Spleen (tissue), 7 donors: Measurements from ENCODE around the gene GABARAP.

Experiments used
- POLR2A ChIP-seq, 3 donors: fragments of 450-650 bp; IDR thresholded peaks; one replicate each; pipeline ENCODE4 v1.5.1; 2017; ENCODE audit warnings: antibody characterized with exemption in 3 of 3, mild to moderate bottlenecking in 1 of 3
- POLR2AphosphoS5 ChIP-seq, 3 donors: sonication (generic); formaldehyde crosslinking; IDR thresholded peaks; one replicate each; pipeline ENCODE4 v1.5.1; 2017; ENCODE audit warnings: antibody characterized with exemption in 3 of 3
- TF ChIP-seq, protein P1 (sequence below), 11 experiments: fragments of 200-600 bp in 7 of 11; fragments of 450-650 bp in 4 of 11; sonication (generic) in 4 of 11; IDR thresholded peaks in 8 of 11; conservative IDR thresholded peaks in 3 of 11; 1 replicate in 7 of 11; 2 replicates in 4 of 11; pipeline versions ENCODE4 v1.4.0 to v1.8.0; 2016 to 2021; ENCODE audit warnings: antibody characterized with exemption in 11 of 11, inconsistent platforms in 4 of 11, mild to moderate bottlenecking in 1 of 11
- donor health status: DM: no; HTN: no; CAD: no; lungs with moderate emphysema.
- donor health status: DM: no; HTN: no; CAD: no.
- donor health status: DM: no; HTN: no; CAD: no.

GRCh38 chr17:7221278-7222092 is 20.8 kb downstream of the GABARAP start:
- TF ChIP-seq, protein P1, sequence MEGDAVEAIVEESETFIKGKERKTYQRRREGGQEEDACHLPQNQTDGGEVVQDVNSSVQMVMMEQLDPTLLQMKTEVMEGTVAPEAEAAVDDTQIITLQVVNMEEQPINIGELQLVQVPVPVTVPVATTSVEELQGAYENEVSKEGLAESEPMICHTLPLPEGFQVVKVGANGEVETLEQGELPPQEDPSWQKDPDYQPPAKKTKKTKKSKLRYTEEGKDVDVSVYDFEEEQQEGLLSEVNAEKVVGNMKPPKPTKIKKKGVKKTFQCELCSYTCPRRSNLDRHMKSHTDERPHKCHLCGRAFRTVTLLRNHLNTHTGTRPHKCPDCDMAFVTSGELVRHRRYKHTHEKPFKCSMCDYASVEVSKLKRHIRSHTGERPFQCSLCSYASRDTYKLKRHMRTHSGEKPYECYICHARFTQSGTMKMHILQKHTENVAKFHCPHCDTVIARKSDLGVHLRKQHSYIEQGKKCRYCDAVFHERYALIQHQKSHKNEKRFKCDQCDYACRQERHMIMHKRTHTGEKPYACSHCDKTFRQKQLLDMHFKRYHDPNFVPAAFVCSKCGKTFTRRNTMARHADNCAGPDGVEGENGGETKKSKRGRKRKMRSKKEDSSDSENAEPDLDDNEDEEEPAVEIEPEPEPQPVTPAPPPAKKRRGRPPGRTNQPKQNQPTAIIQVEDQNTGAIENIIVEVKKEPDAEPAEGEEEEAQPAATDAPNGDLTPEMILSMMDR (IDR thresholded peaks at IDR 0.05 in 8 of 11, conservative IDR thresholded peaks at IDR 0.05 in 3 of 11): no peak
- no peak for TF ChIP-seq POLR2AphosphoS5 (IDR thresholded peaks at IDR 0.05)
- no peak for TF ChIP-seq POLR2A (IDR thresholded peaks at IDR 0.05)
